Pons (tissue), 1 donor: ENCODE data around the gene WBP2NL.

Experiments
- DNase-seq: peaks from one replicate; pipeline ENCODE4 v3.0.0-alpha.2; 2016; ENCODE audit warnings: low spot score

Gene WBP2NL

DNA sequence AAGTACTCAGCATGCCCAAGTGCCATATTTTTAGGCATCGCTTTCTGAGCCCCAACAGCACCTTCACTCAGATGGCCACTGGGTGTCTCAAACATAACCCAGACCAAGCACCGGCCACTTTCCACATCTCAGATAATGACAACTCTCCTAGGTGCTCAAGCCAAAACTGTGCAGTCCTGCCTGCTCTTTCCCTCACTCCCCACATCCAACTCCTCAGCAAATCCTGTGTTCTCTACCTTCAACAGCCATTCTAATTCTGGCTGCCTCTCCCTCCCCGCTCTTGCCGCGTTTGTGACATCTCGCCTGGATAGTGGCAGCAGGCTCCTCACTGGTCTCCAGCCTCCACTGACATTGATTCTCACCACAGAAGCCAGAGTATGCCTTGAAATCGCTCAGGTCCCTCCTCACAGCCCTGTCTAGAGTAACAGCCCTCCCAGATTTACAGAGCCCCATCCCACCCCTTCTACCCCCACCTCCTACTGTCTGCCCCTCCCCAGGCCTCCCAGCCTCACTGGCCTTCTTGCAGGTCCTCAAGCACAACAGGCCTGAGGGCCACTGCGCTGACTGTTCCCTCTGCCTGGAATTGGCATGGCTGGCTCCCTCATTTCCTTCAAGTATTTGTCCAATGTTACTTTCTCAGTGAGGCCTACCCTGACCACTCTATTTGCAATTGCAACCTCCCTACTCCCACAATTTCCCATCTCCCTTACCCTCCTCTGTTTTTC lies 74.2 kb downstream of the WBP2NL start:
- no peak for DNase-seq

DNA sequence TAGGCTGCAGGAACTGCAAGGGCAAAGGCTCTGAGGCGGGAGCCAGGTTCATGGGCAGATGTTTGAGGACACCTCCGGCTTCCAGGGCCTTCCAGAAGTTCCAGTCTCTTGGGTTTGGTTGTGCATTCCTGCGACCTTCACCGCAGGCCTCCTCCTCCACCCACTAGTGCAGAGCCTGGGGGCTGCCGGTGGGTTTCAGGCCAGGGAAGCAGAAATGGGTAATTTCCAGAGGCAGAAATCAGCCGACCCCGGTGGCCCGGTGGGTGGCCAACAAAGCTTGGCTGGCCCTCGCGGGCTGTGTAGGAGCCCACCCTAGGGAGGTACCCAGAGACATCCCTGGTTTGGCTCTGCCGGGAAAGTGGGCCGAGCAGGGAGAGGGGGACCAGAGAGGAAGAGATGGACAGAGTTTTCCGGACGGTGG lies 75.0 kb downstream of the WBP2NL start:
- no peak for DNase-seq

DNA sequence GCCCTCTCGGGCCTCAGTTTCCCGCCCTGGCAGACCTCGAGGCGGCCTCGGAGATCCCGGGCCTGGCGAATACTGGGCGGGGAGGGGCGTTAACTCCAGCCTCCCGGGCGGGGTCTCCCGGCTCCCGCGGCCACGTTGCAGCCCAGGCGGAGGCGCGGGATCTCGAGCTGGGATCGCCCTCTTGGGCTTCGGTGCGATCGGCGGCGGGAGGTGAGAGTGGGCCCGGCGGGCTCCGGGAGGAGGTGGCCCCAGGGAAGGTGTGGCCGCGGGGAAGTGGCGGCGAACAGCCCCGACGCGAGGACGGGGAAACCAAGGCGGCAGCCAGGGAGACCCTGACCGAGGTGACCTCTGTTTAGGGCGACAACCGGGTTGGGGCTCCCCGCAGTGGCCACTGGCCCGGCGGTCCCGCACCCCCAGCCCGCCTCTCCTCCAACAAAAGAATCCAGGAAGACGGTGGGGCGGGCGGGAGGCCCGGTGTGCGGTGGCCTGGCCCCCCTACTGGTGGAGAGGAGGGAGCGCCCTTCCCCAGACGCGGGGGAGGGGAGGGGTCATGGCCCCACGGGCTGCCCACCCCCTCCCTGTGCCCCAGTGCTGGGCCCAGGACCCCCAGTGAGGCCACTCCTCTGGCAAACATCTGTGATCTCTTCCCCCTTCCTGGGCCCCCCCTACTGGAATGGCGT lies 75.7 kb downstream of the WBP2NL start, which contains the start of gene PHETA2:
Gene PHETA2, plus strand, starts transcription at position 117 of the 680 bp plus-strand sequence. CDS start 3,046 bp downstream, outside the sequence.
- DNase-seq = no peak

DNA sequence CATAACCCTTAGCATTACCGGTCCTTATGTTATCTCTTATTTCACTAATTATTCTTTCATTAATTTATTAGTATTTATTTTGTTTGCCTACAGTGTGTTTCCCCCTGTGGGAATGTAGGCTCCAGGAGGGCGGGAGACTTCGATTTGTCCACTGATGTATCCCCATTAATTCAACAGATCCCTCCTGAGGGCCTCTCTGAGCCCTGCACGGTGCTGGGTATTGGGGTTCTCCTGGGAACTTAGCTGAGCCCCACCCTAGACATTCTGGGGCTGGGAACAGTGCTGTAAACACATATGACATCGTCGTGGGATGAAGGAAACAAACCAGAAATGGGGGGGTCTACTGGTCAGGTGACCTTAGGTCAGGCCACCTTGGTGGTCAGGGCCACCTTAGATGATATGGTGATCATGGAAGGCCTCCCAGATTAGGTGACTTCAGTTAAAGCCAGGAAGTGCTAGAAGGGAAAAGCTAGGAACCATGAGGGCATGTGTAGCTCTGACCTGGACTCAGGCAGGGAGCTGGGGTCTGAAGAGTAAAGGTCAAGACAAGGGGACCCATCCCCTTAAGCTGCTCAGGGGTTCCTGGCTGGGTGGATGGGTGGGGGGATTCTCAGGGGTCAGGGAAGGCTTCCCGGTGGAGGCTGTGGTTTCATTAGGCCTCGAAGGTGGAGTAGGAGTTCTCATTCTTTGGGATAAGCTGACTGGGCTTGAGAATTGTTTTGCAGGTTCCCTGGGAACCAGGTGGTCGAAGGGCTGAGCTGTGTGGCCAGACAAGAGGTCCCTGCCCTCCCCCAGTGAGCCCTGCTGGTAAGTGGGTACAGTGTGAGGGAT lies 76.5 kb downstream of the WBP2NL start:
- no peak for DNase-seq

DNA sequence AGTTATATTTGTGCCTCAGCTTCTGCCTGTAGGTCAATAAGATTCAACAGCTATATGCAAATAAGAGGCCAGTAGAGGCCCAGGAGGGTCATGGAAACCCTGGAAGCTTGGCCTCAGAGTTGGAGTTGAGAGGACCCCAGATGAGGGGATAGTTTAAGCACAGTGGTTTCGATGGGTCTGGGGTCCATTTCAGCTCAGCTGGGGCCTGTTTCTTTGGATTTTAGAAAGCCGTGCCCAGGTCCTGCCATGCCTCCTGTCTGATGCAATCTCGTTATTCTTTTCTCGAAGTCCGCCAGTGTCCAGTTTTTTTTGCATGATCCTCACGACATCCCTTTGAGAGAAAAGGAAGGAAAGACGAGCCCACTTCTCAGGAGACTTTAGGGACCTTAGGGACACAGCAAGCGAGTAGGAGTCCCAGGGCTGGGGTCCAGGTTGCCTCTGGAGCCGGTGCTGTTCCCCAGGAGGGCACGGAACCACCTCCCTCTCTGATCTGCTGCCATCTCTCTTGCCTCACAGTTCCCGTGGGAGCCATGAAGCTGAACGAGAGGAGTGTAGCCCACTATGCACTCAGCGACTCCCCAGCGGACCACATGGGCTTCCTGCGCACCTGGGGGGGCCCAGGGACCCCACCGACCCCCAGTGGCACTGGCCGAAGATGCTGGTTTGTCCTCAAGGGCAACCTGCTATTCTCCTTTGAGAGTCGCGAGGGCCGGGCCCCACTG lies 78.3 kb downstream of the WBP2NL start:
- no peak for DNase-seq

DNA sequence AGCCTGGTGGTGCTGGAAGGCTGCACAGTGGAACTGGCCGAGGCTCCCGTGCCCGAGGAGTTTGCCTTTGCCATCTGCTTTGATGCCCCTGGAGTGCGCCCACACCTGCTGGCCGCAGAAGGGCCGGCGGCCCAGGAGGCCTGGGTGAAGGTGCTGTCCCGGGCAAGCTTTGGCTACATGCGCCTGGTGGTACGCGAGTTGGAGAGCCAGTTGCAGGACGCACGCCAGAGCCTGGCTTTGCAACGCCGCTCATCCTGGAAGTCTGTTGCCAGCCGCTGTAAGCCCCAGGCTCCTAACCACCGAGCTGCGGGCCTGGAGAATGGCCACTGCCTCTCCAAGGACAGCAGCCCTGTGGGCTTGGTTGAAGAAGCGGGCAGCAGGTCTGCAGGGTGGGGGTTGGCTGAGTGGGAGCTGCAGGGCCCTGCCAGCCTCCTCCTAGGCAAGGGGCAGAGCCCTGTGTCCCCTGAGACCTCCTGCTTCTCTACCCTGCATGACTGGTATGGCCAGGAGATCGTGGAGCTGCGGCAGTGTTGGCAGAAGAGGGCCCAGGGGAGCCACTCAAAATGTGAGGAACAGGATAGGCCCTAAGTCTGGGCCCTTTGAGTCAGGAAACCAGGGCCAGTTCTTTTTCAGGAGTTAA lies 79.0 kb downstream of the WBP2NL start:
- DNase-seq = no peak
